GM23338 (cell line): Measurements from ENCODE around the gene ZNF774.
A peak's percentile ranks its signal among the peaks of the same experiment; 100 is the strongest.

Experiments used
- EZH2 ChIP-seq: fragments of 200-600 bp; sonication (generic); IDR thresholded peaks from one replicate; pipeline ENCODE4 v1.8.0; 2017; ENCODE audit warnings: antibody characterized with exemption, mild to moderate bottlenecking, low read depth; ENCODE audit not compliant: unreplicated experiment
- EZH2phosphoT487 ChIP-seq: fragments of 200-600 bp; sonication (generic); IDR thresholded peaks from one replicate; pipeline ENCODE4 v1.8.1; 2018; ENCODE audit warnings: antibody characterized with exemption; ENCODE audit not compliant: unreplicated experiment
- POLR2AphosphoS5 ChIP-seq: IDR thresholded peaks from 2 replicates; pipeline ENCODE4 v1.6.1; 2016; ENCODE audit warnings: antibody characterized with exemption, low read depth
- STAT1 ChIP-seq: IDR thresholded peaks from one replicate; pipeline ENCODE4 v1.6.1; 2016; ENCODE audit warnings: antibody characterized with exemption; ENCODE audit not compliant: unreplicated experiment
- TF ChIP-seq, protein P1 (sequence below), 2 experiments: fragments of 200-600 bp in 1 of 2; sonication (generic) in 1 of 2; conservative IDR thresholded peaks; 2 replicates each; pipeline versions ENCODE4 v1.5.1 to v1.6.1; 2016 to 2017; ENCODE audit warnings: antibody characterized with exemption in 2 of 2, low read depth in 2 of 2, mild to moderate bottlenecking in 2 of 2, moderate library complexity in 1 of 2
- TF ChIP-seq, protein P2 (sequence below): IDR thresholded peaks from one replicate; pipeline ENCODE4 v1.6.1; 2018; ENCODE audit warnings: antibody characterized with exemption; ENCODE audit not compliant: unreplicated experiment

DNA sequence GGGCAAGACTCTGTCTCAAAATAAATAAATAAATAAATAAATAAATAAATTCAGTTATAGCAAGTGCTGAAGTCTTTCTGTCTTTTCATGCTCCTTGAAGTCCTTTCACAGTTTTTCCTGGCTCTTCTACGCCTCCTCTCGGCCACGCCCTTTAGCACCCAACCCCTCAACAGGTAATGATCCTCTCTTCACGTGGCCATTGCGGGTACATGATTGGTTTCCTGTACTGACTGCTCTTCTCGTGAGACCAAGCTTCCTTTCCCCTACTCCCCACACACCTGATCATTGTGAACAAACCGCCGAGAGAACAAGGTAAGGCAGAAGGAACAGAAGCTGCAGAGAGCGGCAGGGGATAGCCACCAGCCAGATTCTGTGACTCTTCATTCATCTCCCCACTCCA, 2.3 kb upstream of the ZNF774 start:
- TF ChIP-seq, protein P1, sequence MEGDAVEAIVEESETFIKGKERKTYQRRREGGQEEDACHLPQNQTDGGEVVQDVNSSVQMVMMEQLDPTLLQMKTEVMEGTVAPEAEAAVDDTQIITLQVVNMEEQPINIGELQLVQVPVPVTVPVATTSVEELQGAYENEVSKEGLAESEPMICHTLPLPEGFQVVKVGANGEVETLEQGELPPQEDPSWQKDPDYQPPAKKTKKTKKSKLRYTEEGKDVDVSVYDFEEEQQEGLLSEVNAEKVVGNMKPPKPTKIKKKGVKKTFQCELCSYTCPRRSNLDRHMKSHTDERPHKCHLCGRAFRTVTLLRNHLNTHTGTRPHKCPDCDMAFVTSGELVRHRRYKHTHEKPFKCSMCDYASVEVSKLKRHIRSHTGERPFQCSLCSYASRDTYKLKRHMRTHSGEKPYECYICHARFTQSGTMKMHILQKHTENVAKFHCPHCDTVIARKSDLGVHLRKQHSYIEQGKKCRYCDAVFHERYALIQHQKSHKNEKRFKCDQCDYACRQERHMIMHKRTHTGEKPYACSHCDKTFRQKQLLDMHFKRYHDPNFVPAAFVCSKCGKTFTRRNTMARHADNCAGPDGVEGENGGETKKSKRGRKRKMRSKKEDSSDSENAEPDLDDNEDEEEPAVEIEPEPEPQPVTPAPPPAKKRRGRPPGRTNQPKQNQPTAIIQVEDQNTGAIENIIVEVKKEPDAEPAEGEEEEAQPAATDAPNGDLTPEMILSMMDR (conservative IDR thresholded peaks at IDR 0.05; ENCODE audit: low read depth in 2 of 2): peak in 1 of 2 experiments; percentile 25; a peak in 3 of 4 replicates
- TF ChIP-seq POLR2AphosphoS5: no peak
- TF ChIP-seq EZH2: no peak
- TF ChIP-seq, protein P2, sequence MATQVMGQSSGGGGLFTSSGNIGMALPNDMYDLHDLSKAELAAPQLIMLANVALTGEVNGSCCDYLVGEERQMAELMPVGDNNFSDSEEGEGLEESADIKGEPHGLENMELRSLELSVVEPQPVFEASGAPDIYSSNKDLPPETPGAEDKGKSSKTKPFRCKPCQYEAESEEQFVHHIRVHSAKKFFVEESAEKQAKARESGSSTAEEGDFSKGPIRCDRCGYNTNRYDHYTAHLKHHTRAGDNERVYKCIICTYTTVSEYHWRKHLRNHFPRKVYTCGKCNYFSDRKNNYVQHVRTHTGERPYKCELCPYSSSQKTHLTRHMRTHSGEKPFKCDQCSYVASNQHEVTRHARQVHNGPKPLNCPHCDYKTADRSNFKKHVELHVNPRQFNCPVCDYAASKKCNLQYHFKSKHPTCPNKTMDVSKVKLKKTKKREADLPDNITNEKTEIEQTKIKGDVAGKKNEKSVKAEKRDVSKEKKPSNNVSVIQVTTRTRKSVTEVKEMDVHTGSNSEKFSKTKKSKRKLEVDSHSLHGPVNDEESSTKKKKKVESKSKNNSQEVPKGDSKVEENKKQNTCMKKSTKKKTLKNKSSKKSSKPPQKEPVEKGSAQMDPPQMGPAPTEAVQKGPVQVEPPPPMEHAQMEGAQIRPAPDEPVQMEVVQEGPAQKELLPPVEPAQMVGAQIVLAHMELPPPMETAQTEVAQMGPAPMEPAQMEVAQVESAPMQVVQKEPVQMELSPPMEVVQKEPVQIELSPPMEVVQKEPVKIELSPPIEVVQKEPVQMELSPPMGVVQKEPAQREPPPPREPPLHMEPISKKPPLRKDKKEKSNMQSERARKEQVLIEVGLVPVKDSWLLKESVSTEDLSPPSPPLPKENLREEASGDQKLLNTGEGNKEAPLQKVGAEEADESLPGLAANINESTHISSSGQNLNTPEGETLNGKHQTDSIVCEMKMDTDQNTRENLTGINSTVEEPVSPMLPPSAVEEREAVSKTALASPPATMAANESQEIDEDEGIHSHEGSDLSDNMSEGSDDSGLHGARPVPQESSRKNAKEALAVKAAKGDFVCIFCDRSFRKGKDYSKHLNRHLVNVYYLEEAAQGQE: no peak
- TF ChIP-seq EZH2phosphoT487: no peak
- no peak for TF ChIP-seq STAT1
